ENCODE data around the gene CMTM8.

DNA sequence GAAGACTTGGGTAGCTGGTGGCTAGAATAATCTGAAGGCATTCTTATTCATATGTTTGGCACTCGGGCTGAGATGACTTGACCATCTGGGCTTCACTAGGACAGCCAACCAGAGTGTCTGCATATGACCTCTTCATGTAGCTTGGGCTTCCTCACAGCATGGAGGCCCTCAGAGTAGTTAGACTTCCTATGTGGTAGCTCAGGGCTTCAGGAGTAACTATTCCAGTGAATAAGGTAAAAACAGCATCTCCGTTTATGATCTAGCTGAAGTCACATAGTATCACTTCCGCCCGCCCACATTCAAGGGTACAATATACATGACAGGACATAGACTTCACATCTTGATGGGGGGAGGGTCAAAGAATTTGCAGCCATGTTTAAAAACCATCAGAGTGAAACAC, 18.9 kb upstream of the CMTM8 start:
- TF ChIP-seq, protein P1, sequence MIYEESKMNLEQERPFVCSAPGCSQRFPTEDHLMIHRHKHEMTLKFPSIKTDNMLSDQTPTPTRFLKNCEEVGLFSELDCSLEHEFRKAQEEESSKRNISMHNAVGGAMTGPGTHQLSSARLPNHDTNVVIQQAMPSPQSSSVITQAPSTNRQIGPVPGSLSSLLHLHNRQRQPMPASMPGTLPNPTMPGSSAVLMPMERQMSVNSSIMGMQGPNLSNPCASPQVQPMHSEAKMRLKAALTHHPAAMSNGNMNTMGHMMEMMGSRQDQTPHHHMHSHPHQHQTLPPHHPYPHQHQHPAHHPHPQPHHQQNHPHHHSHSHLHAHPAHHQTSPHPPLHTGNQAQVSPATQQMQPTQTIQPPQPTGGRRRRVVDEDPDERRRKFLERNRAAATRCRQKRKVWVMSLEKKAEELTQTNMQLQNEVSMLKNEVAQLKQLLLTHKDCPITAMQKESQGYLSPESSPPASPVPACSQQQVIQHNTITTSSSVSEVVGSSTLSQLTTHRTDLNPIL (CRISPR knock-in tag; IDR thresholded peaks at IDR 0.05; ENCODE audit: low read depth), result no peak
- TF ChIP-seq, protein P2, sequence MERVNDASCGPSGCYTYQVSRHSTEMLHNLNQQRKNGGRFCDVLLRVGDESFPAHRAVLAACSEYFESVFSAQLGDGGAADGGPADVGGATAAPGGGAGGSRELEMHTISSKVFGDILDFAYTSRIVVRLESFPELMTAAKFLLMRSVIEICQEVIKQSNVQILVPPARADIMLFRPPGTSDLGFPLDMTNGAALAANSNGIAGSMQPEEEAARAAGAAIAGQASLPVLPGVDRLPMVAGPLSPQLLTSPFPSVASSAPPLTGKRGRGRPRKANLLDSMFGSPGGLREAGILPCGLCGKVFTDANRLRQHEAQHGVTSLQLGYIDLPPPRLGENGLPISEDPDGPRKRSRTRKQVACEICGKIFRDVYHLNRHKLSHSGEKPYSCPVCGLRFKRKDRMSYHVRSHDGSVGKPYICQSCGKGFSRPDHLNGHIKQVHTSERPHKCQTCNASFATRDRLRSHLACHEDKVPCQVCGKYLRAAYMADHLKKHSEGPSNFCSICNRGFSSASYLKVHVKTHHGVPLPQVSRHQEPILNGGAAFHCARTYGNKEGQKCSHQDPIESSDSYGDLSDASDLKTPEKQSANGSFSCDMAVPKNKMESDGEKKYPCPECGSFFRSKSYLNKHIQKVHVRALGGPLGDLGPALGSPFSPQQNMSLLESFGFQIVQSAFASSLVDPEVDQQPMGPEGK (CRISPR knock-in tag; IDR thresholded peaks at IDR 0.05; ENCODE audit: borderline replicate concordance), result no peak
- TF ChIP-seq ZNF8 (CRISPR knock-in tag; IDR thresholded peaks at IDR 0.05) (no peak), ZC3H10 (CRISPR knock-in tag; IDR thresholded peaks at IDR 0.05) (no peak), ZNF70 (CRISPR knock-in tag; IDR thresholded peaks at IDR 0.05) (no peak), TOX (CRISPR knock-in tag; IDR thresholded peaks at IDR 0.05; ENCODE audit: borderline replicate concordance) (no peak), RARB (CRISPR knock-in tag; IDR thresholded peaks at IDR 0.05) (no peak), ZFP3 (CRISPR knock-in tag; IDR thresholded peaks at IDR 0.05) (no peak)
- TF ChIP-seq, protein P3, sequence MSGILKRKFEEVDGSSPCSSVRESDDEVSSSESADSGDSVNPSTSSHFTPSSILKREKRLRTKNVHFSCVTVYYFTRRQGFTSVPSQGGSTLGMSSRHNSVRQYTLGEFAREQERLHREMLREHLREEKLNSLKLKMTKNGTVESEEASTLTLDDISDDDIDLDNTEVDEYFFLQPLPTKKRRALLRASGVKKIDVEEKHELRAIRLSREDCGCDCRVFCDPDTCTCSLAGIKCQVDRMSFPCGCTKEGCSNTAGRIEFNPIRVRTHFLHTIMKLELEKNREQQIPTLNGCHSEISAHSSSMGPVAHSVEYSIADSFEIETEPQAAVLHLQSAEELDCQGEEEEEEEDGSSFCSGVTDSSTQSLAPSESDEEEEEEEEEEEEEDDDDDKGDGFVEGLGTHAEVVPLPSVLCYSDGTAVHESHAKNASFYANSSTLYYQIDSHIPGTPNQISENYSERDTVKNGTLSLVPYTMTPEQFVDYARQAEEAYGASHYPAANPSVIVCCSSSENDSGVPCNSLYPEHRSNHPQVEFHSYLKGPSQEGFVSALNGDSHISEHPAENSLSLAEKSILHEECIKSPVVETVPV (CRISPR knock-in tag; IDR thresholded peaks at IDR 0.05), result no peak

All from SK-N-SH treated with all-trans-retinoic acid at 6 μM for 48 hours (cell line).